Subcutaneous adipose tissue (tissue), 4 donors: ENCODE data around the gene GRAP2. TPM values are rescaled to one million over a fixed set of nuclear protein-coding genes. Genes with fewer than 3 reads are reported as not detected.

Experiments used
- CTCF ChIP-seq: fragments of 450-650 bp; IDR thresholded peaks from one replicate; pipeline ENCODE4 v1.5.1; 2016; ENCODE audit warnings: low read depth, mild to moderate bottlenecking, control low read depth, antibody characterized with exemption, moderate library complexity
- total RNA-seq, 4 donors: library from RNA; depleted of rRNA; stranded (reverse); fragments of >200 nt; gene quantifications; one replicate each; pipeline ENCODE4 v1.1.0, GENCODE V29; 2016

Gene GRAP2
- total RNA-seq, 4 donors from 2014 or later, result 0.75 to 4.8 (median 1.4) TPM

DNA sequence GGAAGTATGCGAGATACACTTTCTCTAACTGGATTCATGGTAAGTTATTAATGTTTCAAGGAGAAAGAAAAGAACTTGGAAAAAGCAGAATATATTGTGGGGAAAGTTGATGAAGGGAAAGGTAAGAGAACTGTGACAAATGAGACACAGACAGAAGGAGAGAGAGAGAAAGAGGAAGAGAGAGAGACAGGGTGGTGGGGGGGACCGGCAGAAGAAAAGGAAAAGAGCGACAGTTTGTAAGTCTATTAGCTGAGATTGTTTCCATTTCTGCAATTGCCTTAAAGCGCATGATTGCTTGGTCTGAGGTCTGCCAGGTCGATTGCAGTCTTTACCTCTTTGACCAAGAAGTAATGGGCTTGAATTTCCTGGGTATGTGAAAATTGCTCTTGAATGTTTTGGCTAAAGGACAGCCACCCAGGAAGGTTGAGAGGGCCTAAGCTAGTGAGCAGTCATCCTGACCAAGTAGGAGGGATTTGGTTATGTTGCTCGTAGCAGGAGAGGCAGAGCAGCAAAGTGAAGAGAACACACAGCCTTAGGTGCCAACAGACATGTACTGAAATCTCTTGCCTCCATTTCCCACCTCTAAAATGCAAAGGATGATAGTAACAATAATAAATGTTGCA, 35.8 kb downstream of the GRAP2 start:
- no peak for TF ChIP-seq CTCF

DNA sequence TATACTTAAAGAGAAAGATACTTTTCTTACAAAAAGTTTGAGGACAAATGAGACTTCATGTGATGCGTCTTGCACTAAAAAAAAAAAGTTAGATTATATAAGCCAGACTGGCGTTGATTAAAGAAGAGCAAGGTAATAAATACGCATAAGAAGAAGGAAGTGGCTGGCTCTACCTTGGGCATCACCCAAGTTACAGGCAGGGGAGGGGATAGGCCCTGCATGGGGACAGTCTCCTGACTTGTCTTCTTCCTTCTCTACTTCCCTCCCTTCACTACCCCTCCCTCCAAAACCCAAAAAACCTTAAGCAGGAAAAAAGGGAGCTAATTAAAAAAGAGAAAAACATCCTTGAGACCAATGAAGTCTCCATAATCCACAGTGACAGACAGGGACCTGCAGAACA, 37.0 kb downstream of the GRAP2 start:
- TF ChIP-seq CTCF, result no peak

GRCh38 chr22:39938509-39939111, 37.7 kb downstream of the GRAP2 start:
- no peak for TF ChIP-seq CTCF

DNA sequence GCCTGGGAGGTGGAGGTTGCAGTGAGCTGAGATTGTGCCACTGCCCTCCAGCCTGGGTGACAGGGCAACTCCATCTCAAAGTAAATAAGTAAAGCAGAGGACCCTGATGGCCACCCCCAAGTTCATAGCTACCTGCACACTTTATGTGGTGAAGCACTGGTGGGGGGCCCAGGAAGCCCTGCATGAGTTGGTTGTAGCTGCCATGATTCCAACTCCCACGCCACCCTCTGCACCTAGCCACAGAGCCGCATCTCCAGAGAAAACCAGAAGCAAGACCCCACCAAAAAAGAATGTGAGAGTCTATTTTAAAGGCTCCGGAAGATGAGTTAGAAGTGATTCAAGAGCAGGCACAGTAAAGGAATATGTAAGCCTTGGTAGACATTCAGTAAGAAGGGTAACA, 38.9 kb downstream of the GRAP2 start:
- TF ChIP-seq CTCF, result no peak

GRCh38 chr22:39940757-39941305, 39.9 kb downstream of the GRAP2 start:
- no peak for TF ChIP-seq CTCF

DNA sequence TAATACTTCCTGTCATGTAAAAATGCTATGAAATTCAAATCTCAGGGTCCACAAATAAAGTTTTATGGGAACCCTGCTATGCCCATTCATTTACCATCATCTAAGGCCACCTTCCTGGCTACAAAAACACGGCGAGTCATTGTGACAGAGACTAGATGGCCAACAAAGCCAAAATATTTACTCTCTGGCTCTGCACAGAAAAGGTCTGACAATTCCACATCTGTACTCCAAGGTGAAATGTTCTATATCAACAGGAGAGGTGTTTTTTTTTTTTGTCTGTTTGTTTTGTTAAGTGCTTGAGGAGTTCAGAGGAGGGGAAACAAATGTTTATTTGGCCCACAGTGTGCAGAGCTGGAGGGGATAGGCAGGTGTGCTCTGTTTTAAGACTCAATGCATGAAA, 40.7 kb downstream of the GRAP2 start:
- TF ChIP-seq CTCF, result no peak

DNA sequence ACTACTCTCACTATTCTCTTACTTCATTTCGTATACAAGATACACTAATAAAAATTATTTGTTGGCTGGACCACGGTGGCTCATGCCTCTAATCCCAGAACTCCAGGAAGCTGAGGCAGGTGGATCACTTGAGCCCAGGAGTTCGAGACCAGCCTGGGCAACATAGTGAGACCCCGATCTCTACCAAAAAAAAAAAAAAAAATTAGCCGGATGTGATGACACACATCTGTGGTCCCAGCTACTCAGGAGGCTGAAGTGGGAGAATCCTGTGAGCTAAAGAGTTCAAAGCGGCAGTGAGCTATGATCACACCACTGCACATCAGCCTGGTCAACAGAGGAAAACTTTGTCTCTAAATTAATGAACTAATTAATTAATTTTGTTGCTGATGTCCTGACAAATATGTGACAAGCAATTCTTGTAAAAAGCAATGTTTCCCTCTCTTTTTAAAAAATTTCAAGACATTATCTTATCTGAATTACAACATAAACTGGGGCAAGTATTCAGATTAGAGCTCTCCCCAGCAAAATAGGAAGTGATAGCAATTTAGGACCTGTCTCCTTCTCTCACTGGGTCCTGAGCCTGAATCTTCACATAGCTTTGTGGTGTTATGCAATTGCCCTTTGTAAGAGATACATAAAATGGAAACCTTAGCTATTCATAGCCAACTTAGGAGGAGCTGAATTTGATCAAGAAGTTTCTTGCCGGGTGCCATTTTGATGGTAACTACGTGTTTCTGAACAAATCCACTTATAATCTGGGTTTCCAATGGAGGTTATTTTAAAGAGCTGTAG, 41.8 kb downstream of the GRAP2 start:
- TF ChIP-seq CTCF, result no peak
